ENCODE measurements around the gene BMPR1A. TPM values are rescaled to one million over a fixed set of nuclear protein-coding genes. Genes with fewer than 3 reads are reported as not detected.

The BMPR1A gene
- total and polyA plus RNA-seq, 2 donors from 2014 or later, result 7.9 to 37.4 TPM

- Histone ChIP-seq H3K9me3 (ENCODE audit: control insufficient read depth in 2 of 3, insufficient read depth in 1 of 3, low read length in 3 of 3) (no peaks in the 10 kb centered on the region), H3K4me3 (ENCODE audit: low read length in 3 of 3) (no peak overlapping the region), H3K36me3 (ENCODE audit: control insufficient read depth in 2 of 3, insufficient read depth in 3 of 3, low read length in 3 of 3) (no peaks in the 10 kb centered on the region), H3K9ac (ENCODE audit: low read length in 3 of 3) (no peak overlapping the region), H3K27me3 (ENCODE audit: control insufficient read depth, insufficient read depth, low read length) (no peaks in the 10 kb centered on the region), H3K4me1 (ENCODE audit: control insufficient read depth in 2 of 3, insufficient read depth in 2 of 3, low read depth in 1 of 3, low read length in 3 of 3) (no peaks in the 10 kb centered on the region), H3K27ac (ENCODE audit: low read depth in 2 of 2, low read length in 2 of 2) (no peak overlapping the region)
- intact Hi-C loops (cut with DNase I), result no loop called here
- FAIRE-seq, result no peak
- peak in 2 of 5 donors; percentile 65 to 76 for DNase-seq
- TF ChIP-seq CTCF (IDR thresholded peaks at IDR 0.05; ENCODE audit: borderline replicate concordance, extremely low read depth, insufficient read depth), result no peak
Measured at GRCh38 chr10:86747796-86748581, 8.4 kb upstream of the BMPR1A start.

GRCh38 chr10:86749854-86750253 is 6.6 kb upstream of the BMPR1A start:
- DNase-seq (no peak), FAIRE-seq (no peak)
- intact Hi-C loops (cut with DNase I), result no loop called here

GRCh38 chr10:86751477-86751876 is 4.9 kb upstream of the BMPR1A start:
- FAIRE-seq (no peak), DNase-seq (no peak)
- H3K4me1 ChIP-seq (ENCODE audit: control insufficient read depth in 2 of 3, insufficient read depth in 2 of 3, low read depth in 1 of 3, low read length in 3 of 3), result peaks cover 3 to 6% (median 4%) of the 10 kb centered on the region in 3 donors
- H3K4me3 ChIP-seq (ENCODE audit: low read length in 3 of 3), result no peak overlapping the region
- no peak overlapping the region for H3K27ac ChIP-seq (ENCODE audit: low read depth in 2 of 2, low read length in 2 of 2)
- no peaks in the 10 kb centered on the region for H3K36me3 ChIP-seq (ENCODE audit: control insufficient read depth in 2 of 3, insufficient read depth in 3 of 3, low read length in 3 of 3)
- TF ChIP-seq CTCF (IDR thresholded peaks at IDR 0.05; ENCODE audit: borderline replicate concordance, extremely low read depth, insufficient read depth), result no peak
- H3K9ac ChIP-seq (ENCODE audit: low read length in 3 of 3), result no peak overlapping the region
- intact Hi-C loops (cut with DNase I), result no loop called here
- no peaks in the 10 kb centered on the region for H3K27me3 ChIP-seq (ENCODE audit: control insufficient read depth, insufficient read depth, low read length)
- H3K9me3 ChIP-seq (ENCODE audit: control insufficient read depth in 2 of 3, insufficient read depth in 1 of 3, low read length in 3 of 3), result no peaks in the 10 kb centered on the region

More at GRCh38 chr10:86749854-86750253, 6.6 kb upstream of the BMPR1A start:
- Histone ChIP-seq H3K4me3 (ENCODE audit: low read length in 3 of 3) (no peak overlapping the region), H3K27me3 (ENCODE audit: control insufficient read depth, insufficient read depth, low read length) (no peaks in the 10 kb centered on the region), H3K36me3 (ENCODE audit: control insufficient read depth in 2 of 3, insufficient read depth in 3 of 3, low read length in 3 of 3) (no peaks in the 10 kb centered on the region), H3K9me3 (ENCODE audit: control insufficient read depth in 2 of 3, insufficient read depth in 1 of 3, low read length in 3 of 3) (no peaks in the 10 kb centered on the region), H3K9ac (ENCODE audit: low read length in 3 of 3) (no peak overlapping the region), H3K27ac (ENCODE audit: low read depth in 2 of 2, low read length in 2 of 2) (no peak overlapping the region), H3K4me1 (ENCODE audit: control insufficient read depth in 2 of 3, insufficient read depth in 2 of 3, low read depth in 1 of 3, low read length in 3 of 3) (peaks cover 0 to 6% (median 4%) of the 10 kb centered on the region in 3 donors)
- no peak for TF ChIP-seq CTCF (IDR thresholded peaks at IDR 0.05; ENCODE audit: borderline replicate concordance, extremely low read depth, insufficient read depth)
